Fibroblast of villous mesenchyme (primary cell): ENCODE measurements around the gene BCL2. TPM values are rescaled to one million over a fixed set of nuclear protein-coding genes. Genes with fewer than 3 reads are reported as not detected.
A peak's percentile ranks its signal among the peaks of the same experiment; 100 is the strongest.

Source experiments
- DNase-seq: peaks from one replicate; pipeline ENCODE4 v3.0.0-alpha.2; 2010; ENCODE audit warnings: low read depth
- H3K4me3 ChIP-seq: 2 replicates; pipeline ENCODE4 v1.5.1; 2011; ENCODE audit warnings: low read depth, mild to moderate bottlenecking, low read length
- CTCF ChIP-seq: IDR thresholded peaks from 2 replicates; pipeline ENCODE4 v1.5.1; 2012; ENCODE audit warnings: low read depth, mild to moderate bottlenecking, low read length; ENCODE audit not compliant: insufficient read depth
- total RNA-seq: library from RNA; depleted of rRNA; stranded (reverse); fragments of >200 nt; gene quantifications from 2 replicates; pipeline ENCODE4 v1.2.3, GENCODE V29; 2012

Gene BCL2
- total RNA-seq, 1 donor: 0.86 TPM

GRCh38 chr18:63253014-63253413, 66.6 kb downstream of the BCL2 start:
- TF ChIP-seq CTCF: no peak
- no peak overlapping the region for H3K4me3 ChIP-seq

GRCh38 chr18:63249771-63250170, 69.8 kb downstream of the BCL2 start:
- no peak for DNase-seq
- no peak overlapping the region for H3K4me3 ChIP-seq

More at GRCh38 chr18:63253014-63253413, 66.6 kb downstream of the BCL2 start:
- peak; percentile 43 for DNase-seq

GRCh38 chr18:63247926-63248325, 71.6 kb downstream of the BCL2 start:
- H3K4me3 ChIP-seq: no peak overlapping the region
- peak; percentile 61 for DNase-seq
- TF ChIP-seq CTCF: no peak

More at GRCh38 chr18:63249771-63250170, 69.8 kb downstream of the BCL2 start:
- no peak for TF ChIP-seq CTCF

- no peak for TF ChIP-seq CTCF
- DNase-seq: no peak
- H3K4me3 ChIP-seq: no peak overlapping the region
Measured at GRCh38 chr18:63247506-63247905, 72.1 kb downstream of the BCL2 start.

DNA sequence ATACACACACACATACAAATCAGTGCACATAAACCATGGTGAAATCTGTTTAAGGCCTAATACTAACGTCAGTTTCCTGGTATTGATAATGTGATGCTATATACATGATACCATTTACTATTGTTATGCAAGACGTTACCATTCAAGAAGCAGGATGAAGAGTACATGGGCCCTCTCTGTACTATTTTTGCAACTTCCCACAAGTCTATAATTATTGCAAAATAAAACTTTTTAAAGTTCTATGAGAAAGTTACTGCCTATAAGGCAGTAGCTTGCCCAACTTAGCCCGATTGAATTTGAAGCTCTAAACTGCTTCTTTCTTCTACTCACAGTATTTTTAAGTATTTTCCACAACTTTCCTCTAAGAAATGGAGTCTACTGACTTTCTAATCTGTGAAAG, 74.0 kb downstream of the BCL2 start:
- no peak for TF ChIP-seq CTCF
- no peak overlapping the region for H3K4me3 ChIP-seq
- DNase-seq: no peak

DNA sequence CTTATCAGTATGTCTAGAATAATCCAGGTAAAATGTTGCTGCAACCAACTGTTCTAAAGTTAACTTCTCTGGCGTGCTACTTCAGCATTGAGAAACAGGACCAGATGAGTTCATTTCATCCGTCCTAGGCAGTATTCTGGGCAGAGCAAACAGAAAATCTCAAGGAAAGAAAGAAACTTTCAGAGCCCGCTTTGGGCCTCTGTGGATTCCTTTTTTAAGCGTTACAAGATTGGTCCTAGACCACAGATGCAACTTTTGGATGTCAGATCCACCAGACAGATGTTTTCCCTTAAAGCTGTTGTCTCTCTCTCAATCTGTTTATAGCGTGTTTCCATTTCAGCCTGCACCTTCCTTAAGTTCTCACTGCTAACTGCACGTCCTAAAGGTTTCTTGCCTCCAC, 75.0 kb downstream of the BCL2 start:
- DNase-seq: no peak
- no peak for TF ChIP-seq CTCF
- H3K4me3 ChIP-seq: no peak overlapping the region

DNA sequence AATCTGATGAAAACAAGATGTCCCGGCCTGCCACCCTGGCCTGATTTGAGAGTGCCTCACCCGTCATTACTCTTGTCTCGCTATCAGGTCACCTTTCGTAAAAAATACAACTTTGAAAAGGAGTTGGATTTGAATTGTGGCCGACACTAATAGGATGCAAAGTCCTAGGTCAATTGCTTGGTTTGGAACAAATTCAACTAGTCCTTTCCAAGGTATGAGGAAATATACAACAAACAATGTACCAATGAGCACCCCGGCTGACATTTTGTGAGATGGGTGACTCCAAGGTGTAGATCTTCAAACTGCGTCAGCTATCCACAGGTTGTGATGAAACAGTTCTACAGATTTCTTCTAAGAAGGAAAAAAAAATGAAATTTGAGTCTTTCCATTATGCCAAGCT, 77.8 kb downstream of the BCL2 start:
- DNase-seq: no peak
- TF ChIP-seq CTCF: no peak
- no peak overlapping the region for H3K4me3 ChIP-seq
